Nephron (organoid): ENCODE measurements around the gene CREBL2.
A peak's percentile ranks its signal among the peaks of the same experiment; 100 is the strongest.
"Not testable (repeated sequence)": the region's sequence is repeated elsewhere in the genome, so short reads cannot be mapped to it uniquely, and the experiment has no call there.

Experiments used
- H3K27ac Mint-ChIP-seq, 3 experiments: 2 replicates each; pipeline ENCODE4 v1.8.0; 2020; ENCODE audit warnings: mixed read lengths in 3 of 3, mild to moderate bottlenecking in 2 of 3, moderate library complexity in 1 of 3
- H3K27me3 Mint-ChIP-seq: 2 replicates; pipeline ENCODE4 v1.8.0; 2021; ENCODE audit warnings: low read depth, mild to moderate bottlenecking, moderate library complexity, mixed read lengths
- H3K36me3 Mint-ChIP-seq: 2 replicates; pipeline ENCODE4 v1.8.0; 2020; ENCODE audit warnings: low read depth, mixed read lengths
- H3K4me1 Mint-ChIP-seq: 2 replicates; pipeline ENCODE4 v1.8.0; 2020; ENCODE audit warnings: mixed read lengths
- H3K4me3 Mint-ChIP-seq, 3 experiments: 2 replicates each; pipeline ENCODE4 v1.8.0; 2020; ENCODE audit warnings: mild to moderate bottlenecking in 3 of 3, mixed read lengths in 3 of 3, moderate library complexity in 2 of 3
- H3K9me3 Mint-ChIP-seq: 2 replicates; pipeline ENCODE4 v1.8.0; 2020; ENCODE audit warnings: mixed read lengths
- CTCF ChIP-seq, 3 experiments: fragments of 200-600 bp; sonication (generic); IDR thresholded peaks; one replicate each; pipeline ENCODE4 v1.5.0; 2021; ENCODE audit warnings: antibody characterized with exemption in 3 of 3; ENCODE audit not compliant: unreplicated experiment in 3 of 3

CREBL2 gene

DNA sequence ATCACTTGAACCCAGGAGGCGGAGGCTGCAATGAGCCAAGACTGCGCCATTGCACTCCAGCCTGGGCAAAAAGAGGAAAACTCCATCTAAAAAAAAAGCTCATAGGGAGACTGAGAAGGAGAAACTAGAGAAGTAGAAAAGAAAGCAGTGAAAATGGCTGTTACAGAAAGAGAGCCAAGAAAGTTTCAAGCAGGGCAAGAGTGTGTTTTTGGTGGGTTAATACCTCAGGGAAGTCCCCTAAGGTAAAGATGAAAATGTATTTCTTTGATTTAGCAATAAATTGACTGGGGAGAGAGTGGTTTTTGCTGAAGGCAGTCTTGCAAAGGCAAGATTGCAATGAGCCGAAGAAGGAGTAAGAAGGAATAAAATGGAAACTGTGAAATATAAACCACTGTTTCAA lies 39.0 kb upstream of the CREBL2 start:
- H3K9me3 Mint-ChIP-seq: peaks cover 3% of the 10 kb centered on the region
- no peaks in the 10 kb centered on the region for H3K4me1 Mint-ChIP-seq
- no peak for TF ChIP-seq CTCF (IDR thresholded peaks at IDR 0.05; ENCODE audit: unreplicated experiment in 3 of 3)
- H3K27me3 Mint-ChIP-seq: no peaks in the 10 kb centered on the region
- H3K27ac Mint-ChIP-seq: peak overlapping the region in 2 of 3 experiments; percentile 4 to 16
- H3K36me3 Mint-ChIP-seq: no peaks in the 10 kb centered on the region
- H3K4me3 Mint-ChIP-seq: no peak overlapping the region

DNA sequence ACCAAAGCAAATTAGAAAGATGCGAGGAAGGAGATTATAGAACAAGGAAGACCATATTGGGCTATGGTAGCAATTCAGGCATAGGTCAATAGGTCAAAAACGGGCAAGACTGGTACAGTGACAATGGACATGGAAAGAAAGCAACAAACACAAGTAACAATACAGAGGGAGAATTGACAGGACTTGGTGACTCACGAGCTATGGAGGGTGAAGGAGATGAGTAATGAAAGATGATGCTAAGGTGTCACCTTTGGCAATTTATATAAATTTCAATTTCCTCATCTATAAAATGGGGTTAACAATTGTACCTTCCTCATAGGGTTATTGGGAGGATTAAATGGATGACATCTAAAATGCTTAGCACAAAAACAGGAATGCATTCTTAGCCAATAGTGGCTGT lies 33.9 kb upstream of the CREBL2 start:
- Mint-ChIP-seq H3K27ac (no peak overlapping the region), H3K4me1 (no peaks in the 10 kb centered on the region), H3K36me3 (no peaks in the 10 kb centered on the region), H3K9me3 (no peaks in the 10 kb centered on the region), H3K4me3 (no peak overlapping the region), H3K27me3 (no peaks in the 10 kb centered on the region)
- no peak for TF ChIP-seq CTCF (IDR thresholded peaks at IDR 0.05; ENCODE audit: unreplicated experiment in 3 of 3)

DNA sequence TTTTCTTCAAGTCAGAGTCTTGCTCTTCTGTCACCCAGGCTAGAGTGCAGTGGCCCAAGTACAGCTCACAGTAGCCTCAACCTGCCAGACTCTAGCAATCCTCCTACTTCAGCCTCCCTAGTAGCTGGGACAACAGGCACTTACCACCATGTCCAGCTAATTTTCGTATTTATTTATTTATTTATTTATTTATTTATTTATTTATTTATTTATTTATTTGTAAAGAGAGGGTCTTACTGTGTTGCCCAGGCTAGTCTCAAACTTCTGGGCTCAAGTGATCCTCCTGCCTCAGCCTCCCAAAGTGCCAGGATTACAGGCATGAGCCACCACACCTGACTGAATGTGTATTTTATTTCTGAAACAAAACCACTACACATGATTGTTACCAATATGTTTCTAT lies 31.0 kb upstream of the CREBL2 start:
- H3K9me3 Mint-ChIP-seq, H3K36me3 Mint-ChIP-seq, H3K27ac Mint-ChIP-seq, H3K27me3 Mint-ChIP-seq, H3K4me1 Mint-ChIP-seq, H3K4me3 Mint-ChIP-seq: not testable (repeated sequence)

DNA sequence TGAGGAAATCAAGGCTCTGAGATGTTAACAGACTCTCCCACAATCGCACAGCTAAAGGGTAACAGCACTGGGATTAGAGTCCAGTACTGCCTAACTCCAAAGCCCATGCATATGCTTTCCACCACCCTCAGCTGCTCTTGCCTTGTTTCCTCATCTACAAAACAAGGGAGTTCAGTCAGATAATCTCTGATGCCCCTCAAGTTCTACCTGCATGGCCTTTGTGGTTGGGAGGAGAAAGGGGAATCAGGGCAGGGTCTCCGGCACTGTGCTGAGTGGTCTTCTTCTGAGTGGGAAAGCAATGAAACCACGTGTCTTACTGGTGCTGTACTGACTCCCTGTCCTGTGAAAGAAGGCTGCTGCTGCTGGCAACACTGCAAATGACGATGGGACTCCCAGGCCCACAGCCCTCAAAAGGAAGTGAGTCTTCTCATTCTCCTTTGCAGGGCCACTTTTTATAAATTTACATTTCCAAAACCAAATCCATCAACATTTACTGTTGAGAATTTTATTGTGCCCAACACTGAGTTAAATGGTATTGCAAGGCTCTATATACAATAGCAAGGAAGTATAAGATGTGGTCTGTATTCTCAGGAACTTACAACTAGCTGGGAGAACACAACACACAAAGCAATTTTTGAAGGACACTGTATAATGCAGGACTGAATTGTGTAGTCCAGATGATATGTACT lies 29.3 kb upstream of the CREBL2 start:
- no peak for TF ChIP-seq CTCF (IDR thresholded peaks at IDR 0.05; ENCODE audit: unreplicated experiment in 3 of 3)
- Mint-ChIP-seq H3K9me3 (no peaks in the 10 kb centered on the region), H3K4me1 (no peaks in the 10 kb centered on the region), H3K4me3 (no peak overlapping the region), H3K36me3 (no peaks in the 10 kb centered on the region), H3K27ac (no peak overlapping the region), H3K27me3 (peaks cover 4% of the 10 kb centered on the region)

DNA sequence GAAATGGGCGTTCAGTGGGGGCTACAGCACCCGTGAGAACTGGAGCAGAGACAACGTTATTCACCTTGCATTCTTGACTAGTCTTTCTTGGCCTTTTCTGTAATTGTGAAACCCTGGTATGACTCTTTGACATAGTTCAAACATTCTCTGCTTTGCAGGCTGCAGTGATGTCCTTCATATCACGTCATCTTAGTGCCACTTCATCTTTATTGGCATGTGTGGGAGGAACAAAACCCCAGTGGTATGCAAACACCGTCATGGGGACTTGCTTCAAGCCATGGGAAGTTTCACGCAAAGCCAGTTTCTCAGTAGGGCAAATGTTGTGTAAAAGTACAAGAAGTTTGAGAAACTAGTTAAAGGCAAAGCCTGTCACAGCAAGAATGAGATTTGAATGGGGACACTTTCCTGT lies 28.8 kb upstream of the CREBL2 start:
- TF ChIP-seq CTCF (IDR thresholded peaks at IDR 0.05; ENCODE audit: unreplicated experiment in 3 of 3): no peak
- H3K4me3 Mint-ChIP-seq: no peak overlapping the region
- no peaks in the 10 kb centered on the region for H3K4me1 Mint-ChIP-seq
- no peak overlapping the region for H3K27ac Mint-ChIP-seq
- H3K9me3 Mint-ChIP-seq: no peaks in the 10 kb centered on the region
- H3K36me3 Mint-ChIP-seq: no peaks in the 10 kb centered on the region
- H3K27me3 Mint-ChIP-seq: peaks cover 4% of the 10 kb centered on the region

GRCh38 chr12:12583510-12584178 lies 28.0 kb upstream of the CREBL2 start:
- Mint-ChIP-seq H3K36me3 (no peaks in the 10 kb centered on the region), H3K27ac (no peak overlapping the region), H3K9me3 (no peaks in the 10 kb centered on the region), H3K4me3 (no peak overlapping the region), H3K4me1 (no peaks in the 10 kb centered on the region), H3K27me3 (peaks cover 7% of the 10 kb centered on the region)
- no peak for TF ChIP-seq CTCF (IDR thresholded peaks at IDR 0.05; ENCODE audit: unreplicated experiment in 3 of 3)
